HepG2 (cell line): ENCODE results near the gene PEX5L. TPM values are rescaled to one million over a fixed set of nuclear protein-coding genes. Genes with fewer than 3 reads are reported as not detected.

Experiments
- ATAC-seq: fragments of 200-7000 bp; cut with Tn5 transposase; 3 replicates; pipeline ENCODE4 v1.9.1; 2020; ENCODE audit warnings: mild to moderate bottlenecking, moderate library complexity
- BruUV-seq: library from RNA; stranded (reverse); fragments of 400-500 nt; replicated peaks from 2 replicates; lab custom pipeline; 2021; lab: Mats Ljungman, UMichigan
- CTCF ChIA-PET: fragments of 300-600 bp; formaldehyde crosslinking; extraction: SDS; loops from one replicate; lab custom pipeline; 2021; ENCODE audit warnings: low total read pairs, inconsistent platforms, low intra/inter-chr PET ratio; lab: Yijun Ruan, JAX
- POLR2A ChIA-PET: fragments of 350-600 bp; sonication (Branson Sonifier 250); formaldehyde crosslinking; loops from one replicate; lab custom pipeline; 2020; ENCODE audit warnings: antibody characterized with exemption, inconsistent platforms; lab: Yijun Ruan, JAX
- DNase-seq: peaks from one replicate; pipeline ENCODE4 v3.0.0-alpha.2; 2015; ENCODE audit warnings: low spot score
- FAIRE-seq: peaks from 3 replicates; lab custom pipeline; 2011; peaks lifted over from hg19 to GRCh38; lab: Jason Lieb, UNC
- H2AFZ ChIP-seq: one replicate; pipeline ENCODE4 v1.6.1; 2011; ENCODE audit warnings: low read length, inconsistent platforms
- H3K27ac ChIP-seq: fragments of 300-600 bp; 3 replicates; pipeline ENCODE4 v1.8.0; 2011; ENCODE audit warnings: mixed run types, mild to moderate bottlenecking, mixed read lengths, low read length, inconsistent platforms; ENCODE audit not compliant: insufficient read depth; ENCODE audit errors: extremely low read length
- H3K27me3 ChIP-seq, 2 experiments: fragments of 200-600 bp in 1 of 2; 2 replicates in 1 of 2; 3 replicates in 1 of 2; pipeline versions ENCODE4 v1.6.0 to v1.8.0; 2011; ENCODE audit warnings: low read length in 2 of 2, mild to moderate bottlenecking in 2 of 2, moderate library complexity in 2 of 2, inconsistent platforms in 1 of 2; ENCODE audit not compliant: insufficient read depth in 2 of 2, control insufficient read depth in 1 of 2
- H3K36me3 ChIP-seq, 2 experiments: fragments of 200-600 bp in 1 of 2; replicated peaks in 1 of 2; 2 replicates in 1 of 2; 3 replicates in 1 of 2; pipeline versions ENCODE4 v1.5.1 to v1.8.0; 2011; ENCODE audit warnings: low read length in 2 of 2, inconsistent platforms in 1 of 2; ENCODE audit not compliant: insufficient read depth in 2 of 2, control insufficient read depth in 1 of 2
- H3K4me1 ChIP-seq: 2 replicates; pipeline ENCODE4 v1.5.1; 2012; ENCODE audit warnings: low read length, inconsistent platforms; ENCODE audit not compliant: insufficient read depth
- H3K4me2 ChIP-seq: 2 replicates; pipeline ENCODE4 v1.6.0; 2011; ENCODE audit warnings: low read depth, low read length, inconsistent platforms
- H3K4me3 ChIP-seq, 3 experiments: fragments of 200-600 bp in 1 of 3; sonication (generic), shearing (Covaris generic) in 1 of 3; replicated peaks in 1 of 3; 2 replicates each; pipeline ENCODE4 v1.5.1; 2011 to 2016; ENCODE audit warnings: low read length in 3 of 3, inconsistent platforms in 2 of 3, low read depth in 2 of 3, mild to moderate bottlenecking in 2 of 3, control low read depth in 1 of 3, mixed read lengths in 1 of 3; ENCODE audit not compliant: insufficient read depth in 1 of 3
- H3K79me2 ChIP-seq: one replicate; pipeline ENCODE4 v1.6.1; 2011; ENCODE audit warnings: low read length, inconsistent platforms; ENCODE audit not compliant: insufficient read depth
- H3K9ac ChIP-seq: 2 replicates; pipeline ENCODE4 v1.6.0; 2011; ENCODE audit warnings: mild to moderate bottlenecking, low read depth, low read length, inconsistent platforms; ENCODE audit not compliant: insufficient read depth
- H3K9me3 ChIP-seq: 2 replicates; pipeline ENCODE4 v1.5.1; 2012; ENCODE audit warnings: mild to moderate bottlenecking, low read length
- H4K20me1 ChIP-seq: 2 replicates; pipeline ENCODE4 v1.6.0; 2011; ENCODE audit warnings: inconsistent platforms, mild to moderate bottlenecking, low read length, moderate library complexity; ENCODE audit not compliant: insufficient read depth
- CSRNP1 ChIP-seq: sonication (generic); formaldehyde crosslinking; IDR thresholded peaks from 2 replicates; pipeline ENCODE4 v1.8.1; 2023; ENCODE audit warnings: mild to moderate bottlenecking, missing genetic modification reagents
- EZH2 ChIP-seq: conservative IDR thresholded peaks from 2 replicates; pipeline ENCODE4 v1.6.1; 2012; ENCODE audit warnings: mild to moderate bottlenecking, low read depth, low read length, moderate library complexity
- GPN1 ChIP-seq: sonication (generic); formaldehyde crosslinking; IDR thresholded peaks from 2 replicates; pipeline ENCODE4 v1.5.1; 2020; ENCODE audit warnings: missing genetic modification reagents, borderline replicate concordance
- HES4 ChIP-seq: sonication (generic); formaldehyde crosslinking; IDR thresholded peaks from 2 replicates; pipeline ENCODE4 v1.9.0; 2021; ENCODE audit warnings: mild to moderate bottlenecking, missing genetic modification reagents, borderline replicate concordance
- KDM3A ChIP-seq: IDR thresholded peaks from 2 replicates; pipeline ENCODE4 v1.6.1; 2018; ENCODE audit warnings: low read depth, missing compliant biosample characterization
- NFKB2 ChIP-seq: sonication (generic); formaldehyde crosslinking; IDR thresholded peaks from 2 replicates; pipeline ENCODE4 v1.4.0; 2020; ENCODE audit warnings: missing genetic modification reagents, borderline replicate concordance
- SKI ChIP-seq: fragments of 450-650 bp; IDR thresholded peaks from one replicate; pipeline ENCODE4 v1.6.1; 2018; ENCODE audit warnings: mild to moderate bottlenecking; ENCODE audit not compliant: partially characterized antibody
- SMARCC2 ChIP-seq: fragments of 450-650 bp; IDR thresholded peaks from 2 replicates; pipeline ENCODE4 v1.6.1; 2017; ENCODE audit warnings: antibody characterized with exemption, mild to moderate bottlenecking
- SOX13 ChIP-seq, 3 experiments: fragments of 450-650 bp in 1 of 3; sonication (generic) in 1 of 3; formaldehyde crosslinking in 1 of 3; IDR thresholded peaks in 2 of 3; conservative IDR thresholded peaks in 1 of 3; 2 replicates each; pipeline versions ENCODE4 v1.5.0 to v1.6.1; 2016 to 2020; ENCODE audit warnings: antibody characterized with exemption in 1 of 3, mild to moderate bottlenecking in 1 of 3, missing compliant biosample characterization in 1 of 3, missing genetic modification reagents in 1 of 3, moderate library complexity in 1 of 3
- STAT6 ChIP-seq: sonication (generic); formaldehyde crosslinking; IDR thresholded peaks from 2 replicates; pipeline ENCODE4 v1.4.0; 2020; ENCODE audit warnings: missing genetic modification reagents, mild to moderate bottlenecking, borderline replicate concordance
- TGIF2 ChIP-seq: IDR thresholded peaks from 2 replicates; pipeline ENCODE4 v1.6.1; 2016; ENCODE audit warnings: control low read depth, missing compliant biosample characterization
- ZNF207 ChIP-seq: fragments of 450-650 bp; IDR thresholded peaks from 2 replicates; pipeline ENCODE4 v1.6.1; 2016; ENCODE audit warnings: antibody characterized with exemption, borderline replicate concordance
- ZNF598 ChIP-seq: sonication (generic); formaldehyde crosslinking; IDR thresholded peaks from 2 replicates; pipeline ENCODE4 v1.5.1; 2020; ENCODE audit warnings: mild to moderate bottlenecking, missing genetic modification reagents, borderline replicate concordance
- ZNF747 ChIP-seq: sonication (generic); formaldehyde crosslinking; IDR thresholded peaks from 2 replicates; pipeline ENCODE4 v1.8.1; 2023; ENCODE audit warnings: missing genetic modification reagents, mild to moderate bottlenecking, borderline replicate concordance
- WGBS: methylation state at CpG from one replicate; pipeline ENCODE4 v1.1.6; 2017; ENCODE audit warnings: low lambda C conversion rate; 5-methylcytosine and 5-hydroxymethylcytosine counted together
- in situ Hi-C: cut with HindIII; loops from 2 replicates; pipeline ENCODE4 v1.10.0; 2017; ENCODE audit warnings: low pct_unique_long_range_greater_than_20kb; ENCODE audit not compliant: extremely low pct_ligation_motif_present
- intact Hi-C: fragments of 100-400 bp; cut with micrococcal nuclease; formaldehyde crosslinking; loops from one replicate; pipeline ENCODE4 v1.10.0; 2022; ENCODE audit not compliant: unreplicated experiment
- polyA plus RNA-seq, 8 experiments: library from polyadenylated mRNA; depleted of rRNA in 3 of 8; stranded (reverse) in 7 of 8; unstranded in 1 of 8; fragments of >200 nt; fragmentation: Illumina TruSeq in 4 of 8; extraction: Trizol in 4 of 8; gene quantifications; 2 replicates each; pipeline versions ENCODE4 v1.2.1 to v1.2.3, GENCODE V29; 2011 to 2016; ENCODE audit warnings: low read depth in 4 of 8, missing spikeins in 1 of 8, mixed read lengths in 1 of 8; ENCODE audit not compliant: insufficient read depth in 1 of 8
- total RNA-seq, 5 experiments: library from RNA; depleted of rRNA; stranded (reverse); fragments of >200 nt; fragmentation: Illumina TruSeq; extraction: Trizol; gene quantifications; 2 replicates each; pipeline ENCODE4 v1.2.3, GENCODE V29; 2016; ENCODE audit warnings: low read depth in 1 of 5
- TF ChIP-seq, protein P1 (sequence below): sonication (generic); formaldehyde crosslinking; IDR thresholded peaks from 2 replicates; pipeline ENCODE4 v1.4.0; 2020; ENCODE audit warnings: missing genetic modification reagents
- TF ChIP-seq, protein P2 (sequence below): sonication (generic); formaldehyde crosslinking; IDR thresholded peaks from 2 replicates; pipeline ENCODE4; 2020; ENCODE audit warnings: missing genetic modification reagents, mild to moderate bottlenecking, borderline replicate concordance

Gene PEX5L
- total and polyA plus RNA-seq, 2 of the 13 experiments (the other 11 are each of a cell fraction or from before 2014, with no cell fraction given), result not detected

DNA sequence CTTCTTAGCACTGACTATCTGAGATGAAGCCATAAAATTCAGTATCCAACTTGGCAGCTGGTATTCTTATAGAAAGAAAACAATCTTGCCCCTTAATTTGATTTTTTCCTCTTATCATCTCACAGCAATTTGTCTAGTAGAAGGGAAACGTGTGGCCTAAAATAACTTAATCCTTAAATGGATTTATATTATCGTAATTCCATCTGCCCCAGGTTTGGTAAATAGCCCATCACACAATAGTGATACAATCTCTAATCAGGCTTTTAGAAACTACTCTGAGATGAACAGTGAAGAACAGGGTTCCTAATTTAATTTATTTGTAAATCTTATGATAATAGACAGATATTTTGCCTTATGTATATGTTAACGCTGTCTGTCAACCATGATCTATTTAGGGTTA lies 24.8 kb downstream of the PEX5L start:
- in situ Hi-C loops (no loop called here), intact Hi-C loops (no loop called here)
- ATAC-seq, result no peak
- BruUV-seq, result no TSS peak
- Histone ChIP-seq H2AFZ (no peak overlapping the region), H3K27ac (no peak overlapping the region), H3K79me2 (no peaks in the 10 kb centered on the region), H4K20me1 (no peaks in the 10 kb centered on the region), H3K9me3 (peaks cover 15% of the 10 kb centered on the region), H3K36me3 (no peaks in the 10 kb centered on the region), H3K4me1 (no peaks in the 10 kb centered on the region), H3K9ac (no peak overlapping the region), H3K4me2 (no peak overlapping the region), H3K4me3 (no peak overlapping the region), H3K27me3 (no peaks in the 10 kb centered on the region)
- ChIA-PET POLR2A (no interaction called here), CTCF (no interaction called here)
- FAIRE-seq, result no peak
- 12% methylated on average over 3 of the region's 3 CpGs for WGBS
- DNase-seq, result no peak
- TF ChIP-seq STAT6 (no peak), ZNF207 (no peak), KDM3A (no peak), ZNF598 (no peak), HES4 (no peak), ZNF747 (CRISPR knock-in tag) (no peak), EZH2 (no peak), NFKB2 (CRISPR knock-in tag) (no peak), CSRNP1 (CRISPR knock-in tag) (no peak), GPN1 (CRISPR knock-in tag) (no peak), SOX13 (IDR thresholded peaks at IDR 0.05) (no peak), SOX13 (CRISPR knock-in tag; conservative IDR thresholded peaks at IDR 0.05 in 1 of 2, IDR thresholded peaks at IDR 0.05 in 1 of 2) (no peak), TGIF2 (CRISPR knock-in tag) (no peak), SMARCC2 (no peak), SKI (no peak)
- TF ChIP-seq, protein P1, sequence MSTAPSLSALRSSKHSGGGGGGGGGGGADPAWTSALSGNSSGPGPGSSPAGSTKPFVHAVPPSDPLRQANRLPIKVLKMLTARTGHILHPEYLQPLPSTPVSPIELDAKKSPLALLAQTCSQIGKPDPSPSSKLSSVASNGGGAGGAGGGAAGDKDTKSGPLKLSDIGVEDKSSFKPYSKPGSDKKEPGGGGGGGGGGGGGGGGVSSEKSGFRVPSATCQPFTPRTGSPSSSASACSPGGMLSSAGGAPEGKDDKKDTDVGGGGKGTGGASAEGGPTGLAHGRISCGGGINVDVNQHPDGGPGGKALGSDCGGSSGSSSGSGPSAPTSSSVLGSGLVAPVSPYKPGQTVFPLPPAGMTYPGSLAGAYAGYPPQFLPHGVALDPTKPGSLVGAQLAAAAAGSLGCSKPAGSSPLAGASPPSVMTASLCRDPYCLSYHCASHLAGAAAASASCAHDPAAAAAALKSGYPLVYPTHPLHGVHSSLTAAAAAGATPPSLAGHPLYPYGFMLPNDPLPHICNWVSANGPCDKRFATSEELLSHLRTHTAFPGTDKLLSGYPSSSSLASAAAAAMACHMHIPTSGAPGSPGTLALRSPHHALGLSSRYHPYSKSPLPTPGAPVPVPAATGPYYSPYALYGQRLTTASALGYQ (CRISPR knock-in tag), result no peak
- TF ChIP-seq, protein P2, sequence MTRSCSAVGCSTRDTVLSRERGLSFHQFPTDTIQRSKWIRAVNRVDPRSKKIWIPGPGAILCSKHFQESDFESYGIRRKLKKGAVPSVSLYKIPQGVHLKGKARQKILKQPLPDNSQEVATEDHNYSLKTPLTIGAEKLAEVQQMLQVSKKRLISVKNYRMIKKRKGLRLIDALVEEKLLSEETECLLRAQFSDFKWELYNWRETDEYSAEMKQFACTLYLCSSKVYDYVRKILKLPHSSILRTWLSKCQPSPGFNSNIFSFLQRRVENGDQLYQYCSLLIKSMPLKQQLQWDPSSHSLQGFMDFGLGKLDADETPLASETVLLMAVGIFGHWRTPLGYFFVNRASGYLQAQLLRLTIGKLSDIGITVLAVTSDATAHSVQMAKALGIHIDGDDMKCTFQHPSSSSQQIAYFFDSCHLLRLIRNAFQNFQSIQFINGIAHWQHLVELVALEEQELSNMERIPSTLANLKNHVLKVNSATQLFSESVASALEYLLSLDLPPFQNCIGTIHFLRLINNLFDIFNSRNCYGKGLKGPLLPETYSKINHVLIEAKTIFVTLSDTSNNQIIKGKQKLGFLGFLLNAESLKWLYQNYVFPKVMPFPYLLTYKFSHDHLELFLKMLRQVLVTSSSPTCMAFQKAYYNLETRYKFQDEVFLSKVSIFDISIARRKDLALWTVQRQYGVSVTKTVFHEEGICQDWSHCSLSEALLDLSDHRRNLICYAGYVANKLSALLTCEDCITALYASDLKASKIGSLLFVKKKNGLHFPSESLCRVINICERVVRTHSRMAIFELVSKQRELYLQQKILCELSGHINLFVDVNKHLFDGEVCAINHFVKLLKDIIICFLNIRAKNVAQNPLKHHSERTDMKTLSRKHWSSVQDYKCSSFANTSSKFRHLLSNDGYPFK, result no peak
